ENCODE measurements around the gene CREB3L2.

The CREB3L2 gene

GRCh38 chr7:137848095-137848494 lies 153.8 kb downstream of the CREB3L2 start:
- DNase-seq (ENCODE audit: low read depth): no peak
- TF ChIP-seq, protein P1, sequence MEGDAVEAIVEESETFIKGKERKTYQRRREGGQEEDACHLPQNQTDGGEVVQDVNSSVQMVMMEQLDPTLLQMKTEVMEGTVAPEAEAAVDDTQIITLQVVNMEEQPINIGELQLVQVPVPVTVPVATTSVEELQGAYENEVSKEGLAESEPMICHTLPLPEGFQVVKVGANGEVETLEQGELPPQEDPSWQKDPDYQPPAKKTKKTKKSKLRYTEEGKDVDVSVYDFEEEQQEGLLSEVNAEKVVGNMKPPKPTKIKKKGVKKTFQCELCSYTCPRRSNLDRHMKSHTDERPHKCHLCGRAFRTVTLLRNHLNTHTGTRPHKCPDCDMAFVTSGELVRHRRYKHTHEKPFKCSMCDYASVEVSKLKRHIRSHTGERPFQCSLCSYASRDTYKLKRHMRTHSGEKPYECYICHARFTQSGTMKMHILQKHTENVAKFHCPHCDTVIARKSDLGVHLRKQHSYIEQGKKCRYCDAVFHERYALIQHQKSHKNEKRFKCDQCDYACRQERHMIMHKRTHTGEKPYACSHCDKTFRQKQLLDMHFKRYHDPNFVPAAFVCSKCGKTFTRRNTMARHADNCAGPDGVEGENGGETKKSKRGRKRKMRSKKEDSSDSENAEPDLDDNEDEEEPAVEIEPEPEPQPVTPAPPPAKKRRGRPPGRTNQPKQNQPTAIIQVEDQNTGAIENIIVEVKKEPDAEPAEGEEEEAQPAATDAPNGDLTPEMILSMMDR (IDR thresholded peaks at IDR 0.05; ENCODE audit: control insufficient read depth, extremely low read depth, insufficient read depth): no peak
- no peak overlapping the region for H3K4me3 ChIP-seq (ENCODE audit: low read depth, low read length)

DNA sequence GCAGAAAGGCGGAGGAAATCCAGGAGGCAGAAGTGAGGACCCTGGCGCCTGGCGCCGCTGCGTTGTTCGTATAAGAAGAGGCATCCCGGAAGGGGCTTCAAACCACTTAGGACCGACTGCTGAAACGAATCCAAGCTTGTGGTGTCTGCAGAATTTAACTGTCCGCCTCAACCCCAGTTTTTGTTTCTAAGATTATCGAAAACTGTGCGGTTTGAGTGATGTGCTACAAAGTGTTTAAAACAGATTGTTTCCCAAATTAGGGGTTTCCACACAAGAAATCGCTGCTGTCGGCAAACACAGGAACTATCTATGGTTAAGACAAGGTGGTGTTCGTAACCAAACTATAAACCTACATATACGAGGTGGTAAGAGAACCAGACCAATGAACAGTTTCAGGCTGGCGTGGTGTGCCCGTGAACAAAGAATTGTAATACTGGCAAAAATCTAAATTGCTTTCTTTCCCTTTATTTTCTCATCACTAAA lies 154.3 kb downstream of the CREB3L2 start:
- H3K4me3 ChIP-seq (ENCODE audit: low read depth, low read length): no peak overlapping the region
- DNase-seq (ENCODE audit: low read depth): no peak
- TF ChIP-seq, protein P1 (IDR thresholded peaks at IDR 0.05; ENCODE audit: control insufficient read depth, extremely low read depth, insufficient read depth): no peak

DNA sequence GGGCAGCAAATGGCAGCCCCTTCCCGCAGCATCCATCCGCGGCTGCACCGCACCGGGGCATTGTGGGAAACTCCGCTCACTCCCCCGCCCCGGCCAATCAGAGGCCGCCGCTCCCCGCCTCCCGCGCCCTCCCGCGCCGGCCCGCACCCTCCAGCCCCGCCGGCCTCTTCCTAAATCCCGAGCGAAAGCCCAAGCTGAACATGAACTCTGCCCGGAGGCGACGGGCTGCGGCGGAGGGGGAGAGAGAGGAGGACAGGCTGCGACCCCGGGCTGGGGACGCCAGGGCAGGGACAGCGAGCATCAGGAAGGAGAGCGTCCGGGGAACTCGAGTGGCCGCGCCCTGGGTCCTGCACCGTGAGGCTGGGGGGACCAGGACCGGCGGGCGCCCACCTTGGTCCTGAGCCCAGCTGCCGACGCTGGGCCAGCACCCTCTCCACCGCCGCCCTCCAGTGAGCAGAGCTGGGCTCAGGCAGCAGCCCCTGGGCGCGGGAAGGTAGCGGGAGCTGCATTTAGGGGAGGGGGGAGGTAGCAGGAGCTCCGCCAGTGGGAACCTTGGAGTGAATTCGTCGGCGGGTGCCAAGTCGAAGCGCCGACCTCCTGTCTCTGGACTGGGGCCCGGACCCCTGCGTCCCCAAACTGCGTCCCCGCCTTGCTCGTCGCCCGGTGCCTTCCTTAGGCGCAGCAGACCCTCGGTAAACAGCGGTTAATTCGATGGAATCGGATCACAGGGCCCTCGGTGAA lies 154.9 kb downstream of the CREB3L2 start, which contains the start of gene DGKI:
TSS of gene DGKI (minus strand) at position 148 of the 741 bp plus-strand sequence.
- H3K4me3 ChIP-seq (ENCODE audit: low read depth, low read length): no peak within 1 kb of the TSS
- TF ChIP-seq, protein P1 (IDR thresholded peaks at IDR 0.05; ENCODE audit: control insufficient read depth, extremely low read depth, insufficient read depth): no peak
- no peak for DNase-seq (ENCODE audit: low read depth)

DNA sequence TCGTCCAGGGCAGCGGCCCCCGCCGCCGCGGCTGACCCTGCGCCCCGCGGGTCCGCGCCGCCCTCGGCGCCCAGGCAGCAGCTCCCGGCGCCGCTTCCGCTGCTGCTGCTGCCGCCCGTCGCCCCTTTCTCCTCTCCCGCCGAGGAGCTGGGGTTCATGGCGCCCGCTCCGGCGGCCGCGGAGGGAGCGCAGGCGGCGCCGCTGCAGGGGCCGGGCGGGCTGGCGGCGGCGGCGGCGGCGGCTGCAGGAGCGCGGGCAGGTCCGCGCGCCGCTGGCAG lies 155.4 kb downstream of the CREB3L2 start:
- TF ChIP-seq, protein P1 (IDR thresholded peaks at IDR 0.05; ENCODE audit: control insufficient read depth, extremely low read depth, insufficient read depth): no peak
- no peak overlapping the region for H3K4me3 ChIP-seq (ENCODE audit: low read depth, low read length)
- DNase-seq (ENCODE audit: low read depth): no peak

- TF ChIP-seq, protein P1 (IDR thresholded peaks at IDR 0.05; ENCODE audit: control insufficient read depth, extremely low read depth, insufficient read depth): no peak
- H3K4me3 ChIP-seq (ENCODE audit: low read depth, low read length): no peak overlapping the region
- DNase-seq (ENCODE audit: low read depth): no peak
Observed at GRCh38 chr7:137844677-137845425, 157.0 kb downstream of the CREB3L2 start.

GRCh38 chr7:137839903-137840779 lies 161.7 kb downstream of the CREB3L2 start:
- H3K4me3 ChIP-seq (ENCODE audit: low read depth, low read length): no peak overlapping the region
- TF ChIP-seq, protein P1 (IDR thresholded peaks at IDR 0.05; ENCODE audit: control insufficient read depth, extremely low read depth, insufficient read depth): no peak
- DNase-seq (ENCODE audit: low read depth): no peak
